GM18508 (cell line): Measurements from ENCODE around the gene DCT.

ENCODE experiments used
- ATAC-seq: cut with Tn5 transposase; IDR thresholded peaks from one replicate; pipeline ENCODE4 v1.9.1; 2021; ENCODE audit warnings: moderate number of reproducible peaks; ENCODE audit not compliant: insufficient read depth, unreplicated experiment

The DCT gene

DNA sequence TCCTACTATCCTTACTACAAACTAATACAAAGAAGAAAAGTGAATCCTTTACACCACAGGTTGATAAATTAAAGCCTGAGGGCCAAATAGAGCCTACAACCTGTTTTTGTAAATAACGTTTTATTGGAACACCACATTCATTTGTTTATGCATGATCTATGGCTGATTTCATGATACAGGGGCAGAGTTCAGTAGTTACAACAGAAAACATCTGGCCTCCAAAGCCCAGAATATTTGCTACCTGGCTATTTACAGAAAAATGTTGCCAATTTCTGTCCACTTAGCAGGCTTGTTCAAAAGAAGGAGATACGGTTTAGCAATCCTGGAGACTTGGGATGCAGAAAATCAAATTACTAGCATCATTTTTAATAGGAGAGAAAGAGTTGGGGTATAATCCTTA is 24.1 kb downstream of the DCT start:
- no peak for ATAC-seq

- ATAC-seq = no peak
Measured at GRCh38 chr13:94454906-94455305, 24.6 kb downstream of the DCT start.

- no peak for ATAC-seq
Measured at GRCh38 chr13:94454334-94454733, 25.1 kb downstream of the DCT start.

DNA sequence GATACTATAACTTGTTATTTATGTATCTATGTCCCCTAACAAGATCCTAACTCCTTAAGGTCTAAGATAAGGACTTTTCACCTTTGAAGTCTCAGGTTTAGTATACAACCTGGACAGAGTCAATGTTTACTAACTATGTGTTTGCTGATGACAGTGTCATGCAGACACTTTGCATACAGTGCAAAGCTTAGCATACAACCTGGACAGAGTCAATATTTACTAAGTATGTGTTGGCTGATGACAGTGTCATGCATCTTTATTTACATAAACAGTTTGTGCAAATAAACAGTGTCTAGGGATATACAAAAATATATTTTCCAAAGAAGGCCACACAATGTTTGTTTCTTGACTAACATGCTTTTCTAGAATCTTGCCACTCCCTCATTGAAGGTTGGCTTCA is 34.7 kb downstream of the DCT start:
- no peak for ATAC-seq

GRCh38 chr13:94435604-94436226 is 43.8 kb downstream of the DCT start:
- ATAC-seq = no peak

DNA sequence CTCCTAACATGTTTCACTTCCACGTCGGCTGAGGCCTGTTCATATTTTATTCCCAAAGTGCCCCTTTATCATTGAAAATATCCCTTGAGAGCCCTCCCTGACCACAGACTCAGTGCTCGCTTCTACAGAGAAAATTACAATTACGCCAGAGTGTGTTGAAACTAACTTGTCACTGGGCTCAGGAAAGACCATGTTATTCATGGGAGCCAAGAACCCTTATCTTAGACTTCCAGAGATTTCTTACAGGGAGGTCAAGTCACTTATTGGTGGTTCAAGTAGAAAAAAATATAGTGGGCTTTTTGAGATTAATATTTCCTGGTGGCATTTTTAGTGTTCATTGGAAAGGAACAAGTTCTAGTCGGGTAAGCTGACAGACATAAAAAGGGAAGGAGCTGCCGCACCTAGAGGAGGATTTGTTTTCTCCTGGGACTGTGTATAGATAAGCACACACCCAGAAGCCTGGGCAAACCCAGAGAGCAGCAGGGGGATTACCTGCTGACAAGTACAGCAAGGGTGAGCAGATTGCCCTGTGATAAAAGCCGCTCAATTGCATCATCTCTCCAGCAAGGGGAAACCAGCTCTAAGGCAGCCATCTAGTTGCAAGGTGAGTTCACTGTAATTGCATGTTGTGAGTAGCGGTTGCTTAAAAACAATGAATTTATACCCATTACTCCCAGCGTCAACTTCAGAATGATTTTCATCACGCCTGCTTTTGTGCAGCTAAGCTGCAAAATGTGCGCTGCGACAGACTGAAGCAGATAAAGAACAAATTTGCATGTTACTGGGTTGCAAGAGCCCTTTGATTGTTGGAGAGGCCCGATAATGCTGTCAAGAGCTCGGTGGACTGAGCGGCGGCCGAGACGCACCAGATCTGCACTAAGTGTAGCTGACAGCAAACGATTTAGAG is 46.2 kb downstream of the DCT start:
- no peak for ATAC-seq

- ATAC-seq = no peak
Measured at GRCh38 chr13:94431987-94432386, 47.5 kb downstream of the DCT start.

DNA sequence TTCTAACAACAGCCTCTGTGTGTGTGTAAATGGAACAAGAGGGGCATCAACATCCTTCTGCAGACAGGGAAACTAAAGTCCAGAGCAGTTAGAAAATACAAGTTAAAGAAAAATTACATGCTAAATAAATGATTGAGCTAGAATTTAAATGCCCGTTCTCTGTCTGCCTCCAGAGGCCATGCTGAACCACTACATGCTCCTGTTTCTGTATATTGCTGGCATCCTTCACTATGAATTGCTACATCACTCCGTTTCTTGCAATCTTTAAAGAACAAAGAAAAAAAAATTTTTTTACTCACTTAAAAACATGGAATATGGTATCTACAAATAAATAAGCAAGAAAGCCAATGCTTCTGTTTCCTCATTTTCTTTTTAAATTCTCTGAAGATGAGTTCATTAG is 47.9 kb downstream of the DCT start:
- ATAC-seq = no peak

DNA sequence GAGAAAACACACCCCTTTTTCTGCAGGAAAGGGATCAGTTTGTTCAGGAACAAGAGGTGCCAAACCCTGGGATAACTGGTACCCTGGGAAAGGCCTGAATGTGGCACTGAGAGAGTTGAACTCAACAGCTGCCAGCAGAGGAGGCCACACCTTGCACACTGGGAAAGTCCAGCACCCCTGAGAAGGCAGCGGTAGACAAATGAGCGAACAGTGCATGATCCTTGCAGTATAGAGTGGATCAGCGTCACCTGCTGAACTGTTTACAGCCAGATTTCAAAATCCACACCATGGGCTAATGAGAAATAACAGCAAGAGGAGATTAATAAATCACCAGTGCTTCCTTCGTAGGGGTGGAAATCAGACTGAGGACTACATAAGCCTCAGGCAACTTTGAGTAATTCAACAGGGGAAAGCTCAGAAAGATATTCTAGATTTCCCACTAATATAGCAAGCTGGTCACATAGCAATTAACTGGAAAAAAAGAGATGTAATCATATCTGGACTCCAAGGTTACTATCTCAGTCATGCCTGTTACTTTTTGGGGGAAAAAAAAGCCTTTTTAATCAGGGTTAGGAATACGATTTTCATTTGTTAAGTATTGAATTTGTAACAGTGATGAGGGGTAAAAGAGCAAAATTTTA is 52.0 kb downstream of the DCT start:
- no peak for ATAC-seq

- no peak for ATAC-seq
Measured at GRCh38 chr13:94419925-94420305, 59.6 kb downstream of the DCT start.

GRCh38 chr13:94419304-94419924 is 60.1 kb downstream of the DCT start:
- no peak for ATAC-seq

GRCh38 chr13:94417294-94417693 is 62.2 kb downstream of the DCT start:
- no peak for ATAC-seq

DNA sequence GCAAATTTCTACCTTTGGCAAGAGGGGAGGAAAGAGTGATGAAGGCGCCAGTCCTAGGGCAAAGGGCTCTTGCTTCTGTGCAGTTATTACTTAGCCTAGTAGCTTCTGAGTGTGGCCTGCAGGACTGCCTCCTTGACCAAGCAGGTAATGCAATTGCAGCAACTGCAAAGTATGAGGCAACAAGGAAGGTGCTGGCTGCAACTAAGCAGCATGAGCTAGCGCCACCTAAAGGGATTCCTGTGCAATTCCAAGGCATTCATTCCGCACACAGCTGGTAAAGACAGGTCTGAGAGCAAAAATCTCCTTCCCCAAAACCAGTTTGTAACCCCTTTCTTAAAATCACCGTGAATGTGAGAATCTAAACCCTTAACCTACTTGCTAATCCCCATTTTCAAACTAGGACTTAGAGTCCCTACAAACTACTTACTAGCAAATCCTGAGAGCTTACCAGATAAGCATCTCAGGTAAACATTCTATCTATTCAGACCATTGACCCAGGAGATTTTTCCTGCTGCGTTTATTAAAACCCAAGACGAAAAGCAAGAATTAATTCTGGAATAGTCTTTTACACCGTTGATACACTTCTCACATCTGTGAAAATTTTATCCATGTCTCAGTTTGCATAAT is 62.9 kb downstream of the DCT start:
- ATAC-seq = no peak

DNA sequence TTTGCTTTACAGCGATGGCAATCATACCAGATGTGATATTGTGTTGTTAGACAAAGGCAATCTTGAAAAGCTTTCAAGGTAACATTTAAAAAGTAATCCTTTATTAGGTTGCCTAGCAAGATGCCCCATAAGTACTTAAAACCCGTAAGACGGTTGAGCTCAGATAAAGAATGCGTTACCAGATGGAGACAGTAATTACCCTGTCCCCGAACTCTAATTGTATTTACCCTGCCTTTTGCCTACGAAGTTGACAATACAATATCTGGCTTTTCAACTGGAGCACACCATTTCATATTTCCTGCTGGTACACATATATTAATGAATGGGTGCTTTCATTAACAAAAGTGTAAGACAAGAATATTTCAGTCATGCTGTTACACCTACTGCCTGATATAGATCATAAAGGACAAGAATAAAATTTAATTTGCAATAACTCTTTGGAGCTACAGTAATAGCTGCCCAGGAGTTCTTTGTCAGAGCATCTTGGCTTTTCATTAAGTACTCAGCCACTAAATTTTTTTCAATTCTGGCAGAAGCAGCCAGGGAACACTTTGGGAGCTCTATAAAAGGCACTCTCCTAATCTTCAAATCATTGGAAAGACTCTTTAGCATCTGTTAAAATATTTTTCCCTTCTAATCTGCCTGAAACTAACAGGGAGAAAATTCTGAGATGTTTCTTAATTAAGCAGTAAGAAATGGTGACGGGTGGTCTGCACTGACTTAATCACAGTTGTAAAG is 63.8 kb downstream of the DCT start:
- no peak for ATAC-seq

- no peak for ATAC-seq
Measured at GRCh38 chr13:94414708-94415107, 64.8 kb downstream of the DCT start.

DNA sequence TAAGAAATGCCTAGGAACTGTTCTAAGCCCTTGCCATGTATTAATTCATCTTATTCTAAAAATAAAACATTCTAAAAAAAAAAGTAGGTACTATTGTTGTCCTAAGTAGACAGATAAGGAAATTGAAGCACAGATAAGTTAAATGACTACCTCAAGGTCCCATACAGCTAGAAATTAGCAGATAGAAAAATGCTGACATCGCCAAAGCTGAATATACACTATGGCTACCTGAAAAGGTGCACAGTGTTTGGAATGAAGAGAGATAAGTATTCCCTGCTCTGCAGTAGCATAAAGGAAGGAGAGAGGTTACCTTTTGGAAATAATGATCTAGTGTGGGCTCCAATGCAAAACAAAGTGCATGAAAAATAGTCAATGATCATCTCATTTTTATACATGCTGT is 65.3 kb downstream of the DCT start:
- ATAC-seq = no peak

- no peak for ATAC-seq
Measured at GRCh38 chr13:94413598-94413944, 65.9 kb downstream of the DCT start.

DNA sequence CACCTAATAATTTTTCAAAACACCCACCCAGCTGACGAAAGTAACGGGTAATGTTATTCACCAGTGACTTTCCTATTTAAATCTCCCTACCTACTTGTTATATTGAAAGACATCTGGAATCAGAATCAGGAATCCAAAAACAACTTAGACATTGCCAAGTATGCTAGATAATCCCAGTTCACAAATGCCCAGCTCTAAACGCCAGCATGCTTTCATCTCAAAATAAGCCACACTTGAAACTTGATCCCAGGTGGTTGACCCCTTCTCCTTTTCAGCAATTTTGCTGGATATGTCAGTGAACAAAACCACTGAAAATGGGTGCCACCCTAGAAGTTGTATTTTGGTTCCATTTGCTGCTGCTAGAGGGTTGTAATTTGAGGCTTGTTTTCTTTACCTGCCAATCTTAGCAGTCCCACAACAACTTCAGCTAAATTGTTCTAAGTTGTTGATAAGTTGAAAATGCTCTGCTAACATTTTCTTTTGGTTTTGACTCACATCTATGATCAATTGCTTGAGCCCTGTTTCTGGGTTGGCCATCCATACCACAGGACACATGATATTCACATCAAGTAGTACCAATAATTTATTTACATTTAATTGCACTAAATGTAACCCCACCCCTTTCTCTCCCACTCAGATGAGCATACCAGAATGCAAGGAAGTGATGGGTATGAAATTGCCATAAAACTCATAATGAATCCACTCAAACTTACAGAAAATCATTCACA is 66.4 kb downstream of the DCT start:
- ATAC-seq = no peak

DNA sequence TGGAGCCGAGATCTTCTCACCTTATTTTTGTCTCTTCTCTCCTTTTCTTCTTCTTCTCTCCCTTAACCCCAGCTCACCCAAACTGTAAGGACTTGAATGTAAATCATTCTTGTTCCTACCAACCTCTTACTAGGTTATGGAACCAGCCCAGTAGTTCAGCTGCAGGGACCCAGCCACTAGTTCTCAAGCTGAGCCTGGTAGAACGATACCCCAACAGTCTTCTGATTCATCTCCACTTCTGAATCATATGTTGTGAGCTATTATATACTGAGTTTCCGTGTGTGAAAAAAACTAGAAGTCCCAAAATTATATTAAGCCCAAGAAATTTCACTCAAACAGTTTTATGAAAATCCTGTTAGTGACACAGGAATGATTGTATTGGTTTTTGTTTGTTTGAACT is 67.7 kb downstream of the DCT start:
- ATAC-seq = no peak
